Astrocyte of the spinal cord (primary cell): ENCODE results near the gene ATP5MG.
A peak's percentile ranks its signal among the peaks of the same experiment; 100 is the strongest.
"Not testable (repeated sequence)": the region's sequence is repeated elsewhere in the genome, so short reads cannot be mapped to it uniquely, and the experiment has no call there.

ENCODE experiments used
- DNase-seq: peaks from one replicate; pipeline ENCODE4 v3.0.0; 2011; ENCODE audit warnings: low read depth, low spot score
- H3K4me3 ChIP-seq: 2 replicates; pipeline ENCODE4 v1.5.1; 2011; ENCODE audit warnings: low read depth, mild to moderate bottlenecking, low read length, moderate library complexity
- in situ Hi-C: cut with HindIII; loops from 2 replicates; pipeline ENCODE4 v1.10.0; 2017; ENCODE audit warnings: low sequenced_read_pairs
- TF ChIP-seq, protein P1 (sequence below): IDR thresholded peaks from 2 replicates; pipeline ENCODE4 v1.5.1; 2012; ENCODE audit warnings: low read depth, mild to moderate bottlenecking, low read length, inconsistent platforms

ATP5MG gene

GRCh38 chr11:118406599-118407166, 5.3 kb downstream of the ATP5MG start:
- TF ChIP-seq, protein P1, sequence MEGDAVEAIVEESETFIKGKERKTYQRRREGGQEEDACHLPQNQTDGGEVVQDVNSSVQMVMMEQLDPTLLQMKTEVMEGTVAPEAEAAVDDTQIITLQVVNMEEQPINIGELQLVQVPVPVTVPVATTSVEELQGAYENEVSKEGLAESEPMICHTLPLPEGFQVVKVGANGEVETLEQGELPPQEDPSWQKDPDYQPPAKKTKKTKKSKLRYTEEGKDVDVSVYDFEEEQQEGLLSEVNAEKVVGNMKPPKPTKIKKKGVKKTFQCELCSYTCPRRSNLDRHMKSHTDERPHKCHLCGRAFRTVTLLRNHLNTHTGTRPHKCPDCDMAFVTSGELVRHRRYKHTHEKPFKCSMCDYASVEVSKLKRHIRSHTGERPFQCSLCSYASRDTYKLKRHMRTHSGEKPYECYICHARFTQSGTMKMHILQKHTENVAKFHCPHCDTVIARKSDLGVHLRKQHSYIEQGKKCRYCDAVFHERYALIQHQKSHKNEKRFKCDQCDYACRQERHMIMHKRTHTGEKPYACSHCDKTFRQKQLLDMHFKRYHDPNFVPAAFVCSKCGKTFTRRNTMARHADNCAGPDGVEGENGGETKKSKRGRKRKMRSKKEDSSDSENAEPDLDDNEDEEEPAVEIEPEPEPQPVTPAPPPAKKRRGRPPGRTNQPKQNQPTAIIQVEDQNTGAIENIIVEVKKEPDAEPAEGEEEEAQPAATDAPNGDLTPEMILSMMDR: no peak
- no peak overlapping the region for H3K4me3 ChIP-seq
- DNase-seq: peak; percentile 59
- in situ Hi-C loops: no loop called here

GRCh38 chr11:118410055-118410745, 8.8 kb downstream of the ATP5MG start:
- no peak for DNase-seq
- no peak overlapping the region for H3K4me3 ChIP-seq
- TF ChIP-seq, protein P1: no peak
- in situ Hi-C loops: no loop called here

- TF ChIP-seq, protein P1: no peak
- DNase-seq: no peak
- H3K4me3 ChIP-seq: no peak overlapping the region
- in situ Hi-C loops: no loop called here
Observed at GRCh38 chr11:118411530-118411929, 10.1 kb downstream of the ATP5MG start.

DNA sequence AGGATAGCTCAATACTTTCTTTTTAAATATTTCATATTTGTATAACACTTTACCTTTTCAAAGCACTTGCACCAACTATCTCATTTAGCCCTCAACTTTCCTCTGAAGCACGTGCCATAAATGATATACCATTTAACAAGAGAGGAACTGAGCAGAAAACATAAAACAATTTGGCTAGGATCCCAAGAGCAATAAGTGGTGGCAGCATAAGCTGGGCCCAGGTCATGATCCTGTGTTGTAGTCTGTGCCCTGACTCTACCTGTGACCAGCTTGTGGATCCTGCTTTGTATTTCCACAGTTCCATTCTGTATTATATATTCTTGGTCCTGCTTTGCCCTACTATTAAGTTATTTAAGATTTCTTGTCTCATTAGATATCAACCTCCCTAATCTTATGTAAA, 11.5 kb downstream of the ATP5MG start:
- in situ Hi-C loops: no loop called here
- TF ChIP-seq, protein P1: no peak
- no peak for DNase-seq
- H3K4me3 ChIP-seq: no peak overlapping the region

- TF ChIP-seq, protein P1: no peak
- in situ Hi-C loops: no loop called here
- no peak for DNase-seq
Observed at GRCh38 chr11:118415062-118415738, 13.8 kb downstream of the ATP5MG start.

DNA sequence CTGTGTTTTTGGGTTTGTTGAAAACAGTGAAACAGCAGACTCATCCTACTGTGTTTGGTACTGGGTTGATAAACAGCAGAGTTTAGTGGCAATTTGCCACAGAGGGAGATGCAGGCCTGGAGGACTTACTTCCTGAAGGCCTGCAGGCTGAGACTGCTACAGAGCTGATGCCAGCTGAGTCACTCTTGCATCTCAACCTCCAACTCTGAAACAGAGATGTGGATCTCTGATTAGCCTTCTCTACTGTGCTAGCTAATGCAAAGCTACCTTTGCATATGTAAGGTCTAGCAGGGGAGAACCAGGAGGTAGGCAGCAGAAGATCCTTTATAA, 14.3 kb downstream of the ATP5MG start:
- no peak overlapping the region for H3K4me3 ChIP-seq
- in situ Hi-C loops: no loop called here
- TF ChIP-seq, protein P1: no peak
- DNase-seq: peak; percentile 89

More at GRCh38 chr11:118415062-118415738, 13.8 kb downstream of the ATP5MG start:
- H3K4me3 ChIP-seq: no peak overlapping the region

- DNase-seq, H3K4me3 ChIP-seq, in situ Hi-C loops: not testable (repeated sequence)
Observed at GRCh38 chr11:118416900-118417299, 15.5 kb downstream of the ATP5MG start.
